ENCODE measurements around the gene KIFC1. TPM values are rescaled to one million over a fixed set of nuclear protein-coding genes. Genes with fewer than 3 reads are reported as not detected.
A peak's percentile ranks its signal among the peaks of the same experiment; 100 is the strongest.
"Not testable (repeated sequence)": the region's sequence is repeated elsewhere in the genome, so short reads cannot be mapped to it uniquely, and the experiment has no call there.

The KIFC1 gene
- total RNA-seq, 1 experiment from 2014 or later: 123 TPM

DNA sequence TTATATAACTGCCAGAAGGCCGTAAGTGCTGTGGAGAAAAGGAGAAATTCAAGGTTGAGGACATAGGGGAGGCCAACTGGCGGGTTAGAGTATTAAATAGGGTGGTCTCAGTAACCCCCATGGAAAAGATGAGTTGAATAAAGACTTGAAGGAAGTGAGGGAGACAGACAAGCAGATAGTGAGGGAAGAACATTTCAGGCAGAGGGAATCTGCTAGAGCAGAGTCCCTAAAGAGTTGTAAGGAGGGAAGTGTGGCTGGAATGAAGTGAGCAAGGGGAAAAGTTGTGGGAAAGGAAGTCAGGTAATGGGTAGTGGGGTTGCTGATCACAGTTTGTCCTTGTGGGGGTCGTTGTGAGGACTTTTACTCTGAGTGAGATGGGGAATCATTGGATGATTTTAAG is 1.4 kb downstream of the KIFC1 start:
- no TSS peak for BruUV-seq (replicated peaks)
- intact Hi-C loops (cut with micrococcal nuclease; ENCODE audit: unreplicated experiment): loop anchor here (5.0 to 10.0 kb wide), 2 partner anchors 76 to 188 kb away; partner anchors contain the start of genes HSD17B8, RING1, RXRB and SLC39A7
- POLR2A ChIA-PET (ENCODE audit: low non-redundant PET): no interaction called here
- Histone ChIP-seq H3K4me1 (ENCODE audit: insufficient read depth, low read length, poor library complexity, severe bottlenecking) (peaks cover 19% of the 10 kb centered on the region), H3K4me3 (ENCODE audit: low read depth, low read length, poor library complexity, severe bottlenecking) (peak overlapping the region; percentile 98), H3K9me3 (ENCODE audit: low read depth, low read length, poor library complexity, severe bottlenecking) (no peaks in the 10 kb centered on the region), H3K36me3 (ENCODE audit: insufficient read depth, low read length, poor library complexity, severe bottlenecking) (peaks cover 20% of the 10 kb centered on the region), H3K27me3 (replicated peaks; ENCODE audit: insufficient read depth, low read depth, low read length, poor library complexity) (no peaks in the 10 kb centered on the region), H3K27ac (ENCODE audit: low read depth, low read length, poor library complexity, severe bottlenecking) (peak overlapping the region; percentile 98)
- no peak for TF ChIP-seq EZH2 (IDR thresholded peaks at IDR 0.05; ENCODE audit: borderline replicate concordance, low read depth, low read length, poor library complexity, severe bottlenecking)
- TF ChIP-seq, protein P1, sequence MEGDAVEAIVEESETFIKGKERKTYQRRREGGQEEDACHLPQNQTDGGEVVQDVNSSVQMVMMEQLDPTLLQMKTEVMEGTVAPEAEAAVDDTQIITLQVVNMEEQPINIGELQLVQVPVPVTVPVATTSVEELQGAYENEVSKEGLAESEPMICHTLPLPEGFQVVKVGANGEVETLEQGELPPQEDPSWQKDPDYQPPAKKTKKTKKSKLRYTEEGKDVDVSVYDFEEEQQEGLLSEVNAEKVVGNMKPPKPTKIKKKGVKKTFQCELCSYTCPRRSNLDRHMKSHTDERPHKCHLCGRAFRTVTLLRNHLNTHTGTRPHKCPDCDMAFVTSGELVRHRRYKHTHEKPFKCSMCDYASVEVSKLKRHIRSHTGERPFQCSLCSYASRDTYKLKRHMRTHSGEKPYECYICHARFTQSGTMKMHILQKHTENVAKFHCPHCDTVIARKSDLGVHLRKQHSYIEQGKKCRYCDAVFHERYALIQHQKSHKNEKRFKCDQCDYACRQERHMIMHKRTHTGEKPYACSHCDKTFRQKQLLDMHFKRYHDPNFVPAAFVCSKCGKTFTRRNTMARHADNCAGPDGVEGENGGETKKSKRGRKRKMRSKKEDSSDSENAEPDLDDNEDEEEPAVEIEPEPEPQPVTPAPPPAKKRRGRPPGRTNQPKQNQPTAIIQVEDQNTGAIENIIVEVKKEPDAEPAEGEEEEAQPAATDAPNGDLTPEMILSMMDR (conservative IDR thresholded peaks at IDR 0.05; ENCODE audit: low read depth, low read length): no peak
- DNase-seq (ENCODE audit: low spot score): no peak
- CTCF ChIA-PET: no interaction called here

DNA sequence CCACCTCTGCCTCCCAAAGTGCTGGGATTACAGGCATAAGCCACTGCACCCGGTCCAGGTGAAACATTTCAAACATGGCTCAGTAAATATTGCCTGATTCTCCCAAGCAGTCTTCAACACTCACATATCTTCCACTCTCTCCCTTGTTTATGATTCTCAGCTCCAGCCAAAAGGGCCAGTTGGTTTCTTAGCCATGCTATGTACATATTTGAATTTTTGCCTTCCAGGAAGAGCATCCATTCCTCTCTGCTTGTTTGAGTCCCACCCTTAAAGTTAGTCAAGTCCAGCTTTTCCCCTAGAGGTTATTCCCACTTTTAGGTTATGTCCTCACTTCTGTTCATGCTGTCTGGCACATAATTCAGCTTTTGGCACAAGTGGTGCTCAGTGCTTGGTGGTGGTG is 5.9 kb downstream of the KIFC1 start:
- Histone ChIP-seq H3K4me1 (ENCODE audit: insufficient read depth, low read length, poor library complexity, severe bottlenecking) (peaks cover 13% of the 10 kb centered on the region), H3K36me3 (ENCODE audit: insufficient read depth, low read length, poor library complexity, severe bottlenecking) (peaks cover 65% of the 10 kb centered on the region), H3K9me3 (ENCODE audit: low read depth, low read length, poor library complexity, severe bottlenecking) (no peaks in the 10 kb centered on the region), H3K4me3 (ENCODE audit: low read depth, low read length, poor library complexity, severe bottlenecking) (no peak overlapping the region), H3K27me3 (replicated peaks; ENCODE audit: insufficient read depth, low read depth, low read length, poor library complexity) (no peaks in the 10 kb centered on the region), H3K27ac (ENCODE audit: low read depth, low read length, poor library complexity, severe bottlenecking) (no peak overlapping the region)
- ChIA-PET POLR2A (ENCODE audit: low non-redundant PET) (no interaction called here), CTCF (no interaction called here)
- BruUV-seq (replicated peaks): no TSS peak
- TF ChIP-seq, protein P1 (conservative IDR thresholded peaks at IDR 0.05; ENCODE audit: low read depth, low read length): no peak
- TF ChIP-seq EZH2 (IDR thresholded peaks at IDR 0.05; ENCODE audit: borderline replicate concordance, low read depth, low read length, poor library complexity, severe bottlenecking): no peak
- intact Hi-C loops (cut with micrococcal nuclease; ENCODE audit: unreplicated experiment): loop anchor here (10.0 kb wide), 1 partner anchor 193 kb away; the partner anchor contains the start of genes HSD17B8, RING1, RXRB and SLC39A7
- DNase-seq (ENCODE audit: low spot score): no peak

DNA sequence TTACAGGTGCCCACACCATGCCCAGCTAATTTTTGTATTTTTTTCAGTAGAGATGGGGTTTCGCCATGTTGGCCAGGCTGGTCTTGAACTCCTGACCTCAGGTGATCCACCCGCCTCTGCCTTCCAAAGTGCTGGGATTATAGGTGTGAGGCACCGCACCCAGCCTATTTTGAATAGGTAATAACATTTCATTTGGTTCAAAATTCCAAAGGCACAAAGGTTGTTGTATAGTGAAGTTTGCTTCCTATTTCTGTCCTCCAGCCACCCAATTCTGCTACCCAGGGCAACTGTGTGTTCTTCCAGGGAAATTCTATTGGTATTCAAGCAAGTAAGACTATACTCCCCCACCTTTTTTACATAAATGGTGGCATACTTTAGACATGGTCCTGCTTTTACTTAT is 7.0 kb downstream of the KIFC1 start:
- CTCF ChIA-PET: interaction anchor here (0.6 kb wide), 1 partner anchor 155 kb away, joined by 4 read pairs; no protein-coding TSS in a partner anchor

DNA sequence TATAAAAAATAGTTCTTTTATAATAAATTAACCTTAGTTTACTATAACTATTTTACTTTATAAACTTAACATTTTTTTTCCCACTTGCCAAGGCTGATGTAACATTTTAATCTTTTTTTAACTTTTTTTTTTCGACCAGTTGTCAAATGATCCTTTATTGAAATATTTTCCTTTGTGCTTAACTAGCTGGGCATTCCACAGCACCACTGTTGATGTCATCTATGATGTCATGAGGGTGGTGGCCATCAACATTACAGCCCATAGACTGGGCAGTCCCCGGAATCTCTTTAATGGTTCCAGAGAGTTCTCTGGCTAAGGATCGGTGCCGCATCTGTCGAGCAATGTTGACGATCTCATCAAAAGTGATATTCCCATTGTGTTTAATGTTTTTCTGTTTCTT is 8.3 kb downstream of the KIFC1 start:
- BruUV-seq (replicated peaks): not testable (repeated sequence)

More for the DNA sequence above, 7.0 kb downstream of the KIFC1 start:
- Histone ChIP-seq H3K4me1 (ENCODE audit: insufficient read depth, low read length, poor library complexity, severe bottlenecking) (peaks cover 13% of the 10 kb centered on the region), H3K36me3 (ENCODE audit: insufficient read depth, low read length, poor library complexity, severe bottlenecking) (peaks cover 75% of the 10 kb centered on the region)
- H3K4me3 ChIP-seq (ENCODE audit: low read depth, low read length, poor library complexity, severe bottlenecking); POLR2A ChIA-PET (ENCODE audit: low non-redundant PET); BruUV-seq (replicated peaks); H3K9me3 ChIP-seq (ENCODE audit: low read depth, low read length, poor library complexity, severe bottlenecking); H3K27me3 ChIP-seq (replicated peaks; ENCODE audit: insufficient read depth, low read depth, low read length, poor library complexity); H3K27ac ChIP-seq (ENCODE audit: low read depth, low read length, poor library complexity, severe bottlenecking); DNase-seq (ENCODE audit: low spot score): not testable (repeated sequence)
- intact Hi-C loops (cut with micrococcal nuclease; ENCODE audit: unreplicated experiment): loop anchor here (10.0 kb wide), 1 partner anchor 194 kb away; the partner anchor contains the start of genes HSD17B8, RING1, RXRB and SLC39A7

More for the DNA sequence above, 8.3 kb downstream of the KIFC1 start:
- peaks cover 82% of the 10 kb centered on the region for H3K36me3 ChIP-seq (ENCODE audit: insufficient read depth, low read length, poor library complexity, severe bottlenecking)
- CTCF ChIA-PET; H3K9me3 ChIP-seq (ENCODE audit: low read depth, low read length, poor library complexity, severe bottlenecking); H3K4me3 ChIP-seq (ENCODE audit: low read depth, low read length, poor library complexity, severe bottlenecking); H3K27me3 ChIP-seq (replicated peaks; ENCODE audit: insufficient read depth, low read depth, low read length, poor library complexity); H3K4me1 ChIP-seq (ENCODE audit: insufficient read depth, low read length, poor library complexity, severe bottlenecking); POLR2A ChIA-PET (ENCODE audit: low non-redundant PET); DNase-seq (ENCODE audit: low spot score); H3K27ac ChIP-seq (ENCODE audit: low read depth, low read length, poor library complexity, severe bottlenecking): not testable (repeated sequence)
- intact Hi-C loops (cut with micrococcal nuclease; ENCODE audit: unreplicated experiment): loop anchor here (10.0 kb wide), 1 partner anchor 195 kb away; the partner anchor contains the start of genes HSD17B8, RING1, RXRB and SLC39A7
